ENCODE data around the gene SMIM27.
A peak's percentile ranks its signal among the peaks of the same experiment; 100 is the strongest.

The SMIM27 gene

GRCh38 chr9:32584784-32585183 lies 32.7 kb downstream of the SMIM27 start:
- no peak overlapping the region for H3K4me2 ChIP-seq (ENCODE audit: low read depth, low read length, poor library complexity, severe bottlenecking)
- H3F3A ChIP-seq (ENCODE audit: insufficient read depth), result no peaks in the 10 kb centered on the region
- H3K9me3 ChIP-seq (ENCODE audit: insufficient read depth, low read length), result no peaks in the 10 kb centered on the region
- no peaks in the 10 kb centered on the region for H4K20me1 ChIP-seq (ENCODE audit: low read depth, low read length)
- no peaks in the 10 kb centered on the region for H3K27me3 ChIP-seq (ENCODE audit: low read length)
- no peaks in the 10 kb centered on the region for H3K36me3 ChIP-seq (ENCODE audit: low read length)
- H3K4me3 ChIP-seq (ENCODE audit: insufficient read depth, low read length, poor library complexity, severe bottlenecking), result no peak overlapping the region
- no peaks in the 10 kb centered on the region for H3K79me2 ChIP-seq (ENCODE audit: insufficient read depth, low read length)
- no peak overlapping the region for H2AFZ ChIP-seq (ENCODE audit: low read depth, low read length, severe bottlenecking)
- TF ChIP-seq CTCF (IDR thresholded peaks at IDR 0.05; ENCODE audit: insufficient read depth, low read length, poor library complexity, severe bottlenecking) (no peak), EZH2phosphoT487 (conservative IDR thresholded peaks at IDR 0.05; ENCODE audit: low read length) (no peak)
- H3K9ac ChIP-seq (ENCODE audit: low read length), result no peak overlapping the region
- H3K9me2 ChIP-seq (replicated peaks; ENCODE audit: insufficient read depth, low read length), result no peaks in the 10 kb centered on the region
- no peak overlapping the region for H3K27ac ChIP-seq (ENCODE audit: low read depth, low read length)

GRCh38 chr9:32587901-32588300 lies 35.8 kb downstream of the SMIM27 start:
- H3K36me3 ChIP-seq (ENCODE audit: low read length), result no peaks in the 10 kb centered on the region
- H3K27ac ChIP-seq (ENCODE audit: low read depth, low read length), result no peak overlapping the region
- H3F3A ChIP-seq (ENCODE audit: insufficient read depth), result no peaks in the 10 kb centered on the region
- no peaks in the 10 kb centered on the region for H3K9me3 ChIP-seq (ENCODE audit: insufficient read depth, low read length)
- H3K9me2 ChIP-seq (replicated peaks; ENCODE audit: insufficient read depth, low read length), result no peaks in the 10 kb centered on the region
- no peak overlapping the region for H3K9ac ChIP-seq (ENCODE audit: low read length)
- no peaks in the 10 kb centered on the region for H3K27me3 ChIP-seq (ENCODE audit: low read length)
- H3K79me2 ChIP-seq (ENCODE audit: insufficient read depth, low read length), result no peaks in the 10 kb centered on the region
- no peak overlapping the region for H3K4me2 ChIP-seq (ENCODE audit: low read depth, low read length, poor library complexity, severe bottlenecking)
- TF ChIP-seq EZH2phosphoT487 (conservative IDR thresholded peaks at IDR 0.05; ENCODE audit: low read length) (no peak), CTCF (IDR thresholded peaks at IDR 0.05; ENCODE audit: insufficient read depth, low read length, poor library complexity, severe bottlenecking) (no peak)
- H2AFZ ChIP-seq (ENCODE audit: low read depth, low read length, severe bottlenecking), result no peak overlapping the region
- no peaks in the 10 kb centered on the region for H4K20me1 ChIP-seq (ENCODE audit: low read depth, low read length)
- no peak overlapping the region for H3K4me3 ChIP-seq (ENCODE audit: insufficient read depth, low read length, poor library complexity, severe bottlenecking)

GRCh38 chr9:32589083-32589723 lies 37.1 kb downstream of the SMIM27 start:
- Histone ChIP-seq H3K9me2 (replicated peaks; ENCODE audit: insufficient read depth, low read length) (no peaks in the 10 kb centered on the region), H3F3A (ENCODE audit: insufficient read depth) (no peaks in the 10 kb centered on the region), H3K4me3 (ENCODE audit: insufficient read depth, low read length, poor library complexity, severe bottlenecking) (no peak overlapping the region), H3K79me2 (ENCODE audit: insufficient read depth, low read length) (no peaks in the 10 kb centered on the region), H4K20me1 (ENCODE audit: low read depth, low read length) (no peaks in the 10 kb centered on the region), H3K9ac (ENCODE audit: low read length) (no peak overlapping the region), H3K9me3 (ENCODE audit: insufficient read depth, low read length) (no peaks in the 10 kb centered on the region), H3K27ac (ENCODE audit: low read depth, low read length) (no peak overlapping the region), H3K27me3 (ENCODE audit: low read length) (no peaks in the 10 kb centered on the region), H3K4me2 (ENCODE audit: low read depth, low read length, poor library complexity, severe bottlenecking) (no peak overlapping the region), H3K36me3 (ENCODE audit: low read length) (no peaks in the 10 kb centered on the region), H2AFZ (ENCODE audit: low read depth, low read length, severe bottlenecking) (no peak overlapping the region)
- peak; percentile 49 for TF ChIP-seq CTCF (IDR thresholded peaks at IDR 0.05; ENCODE audit: insufficient read depth, low read length, poor library complexity, severe bottlenecking)
- TF ChIP-seq EZH2phosphoT487 (conservative IDR thresholded peaks at IDR 0.05; ENCODE audit: low read length), result no peak
